Measurements from ENCODE around the gene IFT74.

DNA sequence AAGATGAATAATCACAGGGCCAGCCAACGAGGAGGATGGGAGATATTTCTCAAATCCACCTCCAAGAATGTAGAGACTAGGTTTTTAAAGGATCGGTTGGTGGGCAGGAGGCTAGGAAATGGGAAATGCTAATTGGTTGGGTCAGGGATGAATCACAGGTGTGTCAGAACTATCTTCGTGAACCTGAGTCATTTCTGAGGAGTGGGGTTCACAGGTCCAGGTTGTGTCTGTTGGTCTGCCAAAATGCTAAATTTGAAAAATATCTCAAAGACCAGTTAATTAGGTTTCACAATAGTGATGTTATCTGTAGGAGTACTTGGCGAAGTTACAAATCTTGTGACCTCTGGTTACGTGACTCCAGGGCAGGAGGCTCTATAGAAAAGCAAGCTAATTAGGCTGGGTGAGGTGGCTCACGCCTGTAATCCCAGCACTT lies 6.6 kb upstream of the IFT74 start:
- no peak for TF ChIP-seq BHLHE40 (IDR thresholded peaks at IDR 0.05; ENCODE audit: borderline replicate concordance)
- TF ChIP-seq FOXA1 (IDR thresholded peaks at IDR 0.05) = no peak
- no peak for TF ChIP-seq SP1 (IDR thresholded peaks at IDR 0.05)
- no peak for TF ChIP-seq SUZ12 (IDR thresholded peaks at IDR 0.05)
- no peak for TF ChIP-seq FOXM1 (IDR thresholded peaks at IDR 0.05; ENCODE audit: borderline replicate concordance)

Data from HEK293T (cell line).